K562 (cell line): ENCODE measurements around the gene TMC1.

Source experiments
- CTCF ChIP-seq, 3 experiments: IDR thresholded peaks in 2 of 3; conservative IDR thresholded peaks in 1 of 3; 2 replicates each; pipeline ENCODE4 v1.5.1; 2011 to 2012; ENCODE audit warnings: low read length in 3 of 3, mild to moderate bottlenecking in 3 of 3, control low read depth in 2 of 3, improper control_type of control experiment in 1 of 3, inconsistent platforms in 1 of 3, low read depth in 1 of 3, mixed read lengths in 1 of 3, moderate library complexity in 1 of 3; ENCODE audit not compliant: insufficient read depth in 2 of 3
- TEAD4 ChIP-seq, 2 experiments: sonication (generic) in 1 of 2; formaldehyde crosslinking in 1 of 2; IDR thresholded peaks; 2 replicates each; pipeline versions ENCODE4 v1.6.1 to v1.8.0; 2012 to 2022; ENCODE audit warnings: borderline replicate concordance in 1 of 2, inconsistent platforms in 1 of 2, low read length in 1 of 2, mild to moderate bottlenecking in 1 of 2, missing genetic modification reagents in 1 of 2
- ZNF592 ChIP-seq: fragments of 450-650 bp; IDR thresholded peaks from 2 replicates; pipeline ENCODE4 v1.6.1; 2017; ENCODE audit warnings: antibody characterized with exemption, mild to moderate bottlenecking

- TF ChIP-seq CTCF (IDR thresholded peaks at IDR 0.05 in 2 of 3, conservative IDR thresholded peaks at IDR 0.05 in 1 of 3; ENCODE audit: insufficient read depth in 2 of 3, low read depth in 1 of 3, low read length in 3 of 3) (no peak), TEAD4 (IDR thresholded peaks at IDR 0.05; ENCODE audit: low read length) (no peak), TEAD4 (CRISPR knock-in tag; IDR thresholded peaks at IDR 0.05; ENCODE audit: borderline replicate concordance) (no peak), ZNF592 (no peak)
Observed at GRCh38 chr9:72636621-72637020, 115.2 kb downstream of the TMC1 start.
